ENCODE results near the gene HEATR5B. TPM values are rescaled to one million over a fixed set of nuclear protein-coding genes. Genes with fewer than 3 reads are reported as not detected.
"Not testable (repeated sequence)": the region's sequence is repeated elsewhere in the genome, so short reads cannot be mapped to it uniquely, and the experiment has no call there.

HEATR5B gene
- polyA plus RNA-seq, 1 of the 3 experiments (the other 2 are of a cell fraction), result 10.8 TPM

DNA sequence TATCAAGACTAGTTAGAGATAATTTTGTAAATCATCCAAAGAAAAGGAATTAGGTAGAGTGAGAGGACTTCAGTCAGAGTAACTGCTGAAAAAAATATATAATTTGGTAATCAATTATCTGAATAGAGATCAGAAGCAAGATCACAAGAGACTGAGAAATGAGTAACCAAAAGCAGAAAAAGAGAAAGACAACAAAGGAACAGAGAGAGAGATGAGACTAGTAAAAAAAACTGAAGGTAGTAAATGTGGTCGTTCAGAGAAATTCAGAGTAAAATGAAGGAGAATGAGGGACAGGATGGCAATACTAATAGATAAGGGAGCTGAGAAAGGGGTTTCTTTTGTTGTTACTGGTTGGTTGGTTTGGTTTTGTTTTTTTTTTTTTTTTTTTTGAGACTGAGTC is 134.3 kb downstream of the HEATR5B start:
- H4K20me1 ChIP-seq (ENCODE audit: insufficient read depth), result peaks cover 22% of the 10 kb centered on the region
- peaks cover 83% of the 10 kb centered on the region for H3K79me2 ChIP-seq (ENCODE audit: insufficient read depth)
- no peaks in the 10 kb centered on the region for H3K27me3 ChIP-seq (ENCODE audit: insufficient read depth)
- no peak overlapping the region for H3K4me2 ChIP-seq
- H3K9ac ChIP-seq, result no peak overlapping the region
- no peak overlapping the region for H3K4me3 ChIP-seq (ENCODE audit: low read depth in 2 of 2, low read length in 1 of 2)
- H3K9me3 ChIP-seq, result no peaks in the 10 kb centered on the region
- no peak overlapping the region for H2AFZ ChIP-seq (ENCODE audit: low read depth)
- no peak for DNase-seq
- H3K4me1 ChIP-seq (ENCODE audit: control insufficient read depth in 1 of 2, insufficient read depth in 2 of 2, low read depth in 1 of 2, low read length in 1 of 2), result peaks cover 0 to 2% of the 10 kb centered on the region in 2 experiments; a peak in 1 of 4 replicates
- POLR2A ChIA-PET, result no interaction called here
- peaks cover 17% of the 10 kb centered on the region for H3F3A ChIP-seq (replicated peaks; ENCODE audit: insufficient read depth)
- H3K27ac ChIP-seq (ENCODE audit: low read depth in 2 of 2, low read length in 1 of 2), result no peak overlapping the region
- TF ChIP-seq RAD21 (IDR thresholded peaks at IDR 0.05; ENCODE audit: low read length) (no peak), RFX5 (IDR thresholded peaks at IDR 0.05; ENCODE audit: low read length) (no peak), JUND (IDR thresholded peaks at IDR 0.05) (no peak), FOSL2 (IDR thresholded peaks at IDR 0.05; ENCODE audit: borderline replicate concordance, low read depth) (no peak), TCF12 (IDR thresholded peaks at IDR 0.05) (no peak), TEAD4 (IDR thresholded peaks at IDR 0.05; ENCODE audit: borderline replicate concordance, insufficient read depth) (no peak), YY1 (IDR thresholded peaks at IDR 0.05; ENCODE audit: low read depth) (no peak), RCOR1 (IDR thresholded peaks at IDR 0.05; ENCODE audit: low read length) (no peak), NRF1 (IDR thresholded peaks at IDR 0.05; ENCODE audit: low read depth, low read length) (no peak), POLR2AphosphoS5 (IDR thresholded peaks at IDR 0.05; ENCODE audit: low read depth, low read length) (no peak), MEF2A (IDR thresholded peaks at IDR 0.05; ENCODE audit: borderline replicate concordance, low read depth) (no peak)
- TF ChIP-seq, protein P1, sequence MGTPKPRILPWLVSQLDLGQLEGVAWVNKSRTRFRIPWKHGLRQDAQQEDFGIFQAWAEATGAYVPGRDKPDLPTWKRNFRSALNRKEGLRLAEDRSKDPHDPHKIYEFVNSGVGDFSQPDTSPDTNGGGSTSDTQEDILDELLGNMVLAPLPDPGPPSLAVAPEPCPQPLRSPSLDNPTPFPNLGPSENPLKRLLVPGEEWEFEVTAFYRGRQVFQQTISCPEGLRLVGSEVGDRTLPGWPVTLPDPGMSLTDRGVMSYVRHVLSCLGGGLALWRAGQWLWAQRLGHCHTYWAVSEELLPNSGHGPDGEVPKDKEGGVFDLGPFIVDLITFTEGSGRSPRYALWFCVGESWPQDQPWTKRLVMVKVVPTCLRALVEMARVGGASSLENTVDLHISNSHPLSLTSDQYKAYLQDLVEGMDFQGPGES (IDR thresholded peaks at IDR 0.05; ENCODE audit: low read depth, low read length), result no peak
- peaks cover 0 to 7% of the 10 kb centered on the region in 2 experiments for H3K36me3 ChIP-seq (replicated peaks in 1 of 2; ENCODE audit: control insufficient read depth in 1 of 2, insufficient read depth in 2 of 2, low read length in 1 of 2)
- CTCF ChIA-PET, result interaction anchor here (2.0 kb wide), 1 partner anchor 9 kb away, joined by 6 read pairs; no protein-coding TSS in a partner anchor
- 85% methylated on average over 1 of the region's 1 CpG for WGBS (ENCODE audit: low lambda C conversion rate)
- no peaks in the 10 kb centered on the region for H3K9me2 ChIP-seq

GRCh38 chr2:36945240-36945639 is 138.9 kb downstream of the HEATR5B start:
- H3K27me3 ChIP-seq (ENCODE audit: insufficient read depth); H3K9ac ChIP-seq; H3K9me2 ChIP-seq; H3K9me3 ChIP-seq; H3K4me2 ChIP-seq; H2AFZ ChIP-seq (ENCODE audit: low read depth); H3K36me3 ChIP-seq (replicated peaks in 1 of 2; ENCODE audit: control insufficient read depth in 1 of 2, insufficient read depth in 2 of 2, low read length in 1 of 2); DNase-seq; POLR2A ChIA-PET; H3K27ac ChIP-seq (ENCODE audit: low read depth in 2 of 2, low read length in 1 of 2); H4K20me1 ChIP-seq (ENCODE audit: insufficient read depth); H3K4me1 ChIP-seq (ENCODE audit: control insufficient read depth in 1 of 2, insufficient read depth in 2 of 2, low read depth in 1 of 2, low read length in 1 of 2); H3K4me3 ChIP-seq (ENCODE audit: low read depth in 2 of 2, low read length in 1 of 2); H3F3A ChIP-seq (replicated peaks; ENCODE audit: insufficient read depth): not testable (repeated sequence)
- peaks cover 76% of the 10 kb centered on the region for H3K79me2 ChIP-seq (ENCODE audit: insufficient read depth)
- 93% methylated on average over 10 of the region's 10 CpGs for WGBS (ENCODE audit: low lambda C conversion rate)
- CTCF ChIA-PET, result interaction anchor here (1.0 kb wide), 1 partner anchor 28 kb away, joined by 4 read pairs; no protein-coding TSS in a partner anchor

DNA sequence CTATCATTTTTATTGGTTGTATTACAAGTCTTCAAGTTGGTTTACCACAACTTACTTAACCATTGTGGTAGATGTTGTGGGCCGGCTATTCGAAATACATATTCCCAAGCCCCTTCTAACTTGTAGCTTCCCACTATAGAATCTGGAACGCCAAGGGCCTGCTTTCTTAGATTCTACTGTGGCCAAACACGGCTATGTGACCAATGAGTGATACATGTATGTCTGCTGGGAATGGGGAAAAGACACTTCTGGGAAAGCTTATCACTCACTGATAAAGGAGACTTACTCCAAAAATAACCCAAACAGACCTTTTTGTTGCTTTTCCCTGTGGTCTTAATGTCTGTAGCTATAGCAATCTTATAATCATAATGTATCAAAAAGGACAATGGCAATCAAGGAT is 142.3 kb downstream of the HEATR5B start:
- 97% methylated on average over 4 of the region's 4 CpGs for WGBS (ENCODE audit: low lambda C conversion rate)
- H3K36me3 ChIP-seq (replicated peaks in 1 of 2; ENCODE audit: control insufficient read depth in 1 of 2, insufficient read depth in 2 of 2, low read length in 1 of 2), result peaks cover 0 to 3% of the 10 kb centered on the region in 2 experiments
- peaks cover 10% of the 10 kb centered on the region for H3F3A ChIP-seq (replicated peaks; ENCODE audit: insufficient read depth)
- ChIA-PET POLR2A (no interaction called here), CTCF (interaction anchor here (0.9 to 2.3 kb wide), 2 partner anchors 9 to 10 kb away, joined by 5 to 6 read pairs; no protein-coding TSS in a partner anchor)
- H3K4me2 ChIP-seq, result no peak overlapping the region
- no peaks in the 10 kb centered on the region for H3K9me2 ChIP-seq
- peaks cover 69% of the 10 kb centered on the region for H3K79me2 ChIP-seq (ENCODE audit: insufficient read depth)
- no peak overlapping the region for H3K9ac ChIP-seq
- no peaks in the 10 kb centered on the region for H3K4me1 ChIP-seq (ENCODE audit: control insufficient read depth in 1 of 2, insufficient read depth in 2 of 2, low read depth in 1 of 2, low read length in 1 of 2)
- H3K27me3 ChIP-seq (ENCODE audit: insufficient read depth), result no peaks in the 10 kb centered on the region
- no peak overlapping the region for H3K4me3 ChIP-seq (ENCODE audit: low read depth in 2 of 2, low read length in 1 of 2)
- H4K20me1 ChIP-seq (ENCODE audit: insufficient read depth), result no peaks in the 10 kb centered on the region
- no peak for DNase-seq
- H2AFZ ChIP-seq (ENCODE audit: low read depth), result no peak overlapping the region
- no peak overlapping the region for H3K27ac ChIP-seq (ENCODE audit: low read depth in 2 of 2, low read length in 1 of 2)
- H3K9me3 ChIP-seq, result no peaks in the 10 kb centered on the region
- TF ChIP-seq ZBTB33 (IDR thresholded peaks at IDR 0.05; ENCODE audit: borderline replicate concordance, low read depth) (no peak), RCOR1 (IDR thresholded peaks at IDR 0.05; ENCODE audit: low read length) (no peak), CHD2 (IDR thresholded peaks at IDR 0.05; ENCODE audit: low read length, partially characterized antibody) (no peak), TAF1 (IDR thresholded peaks at IDR 0.05; ENCODE audit: borderline replicate concordance, low read depth, low read length) (no peak), MAX (IDR thresholded peaks at IDR 0.05; ENCODE audit: low read depth) (no peak), FOSL2 (IDR thresholded peaks at IDR 0.05; ENCODE audit: borderline replicate concordance, low read depth) (no peak)
- TF ChIP-seq, protein P2, sequence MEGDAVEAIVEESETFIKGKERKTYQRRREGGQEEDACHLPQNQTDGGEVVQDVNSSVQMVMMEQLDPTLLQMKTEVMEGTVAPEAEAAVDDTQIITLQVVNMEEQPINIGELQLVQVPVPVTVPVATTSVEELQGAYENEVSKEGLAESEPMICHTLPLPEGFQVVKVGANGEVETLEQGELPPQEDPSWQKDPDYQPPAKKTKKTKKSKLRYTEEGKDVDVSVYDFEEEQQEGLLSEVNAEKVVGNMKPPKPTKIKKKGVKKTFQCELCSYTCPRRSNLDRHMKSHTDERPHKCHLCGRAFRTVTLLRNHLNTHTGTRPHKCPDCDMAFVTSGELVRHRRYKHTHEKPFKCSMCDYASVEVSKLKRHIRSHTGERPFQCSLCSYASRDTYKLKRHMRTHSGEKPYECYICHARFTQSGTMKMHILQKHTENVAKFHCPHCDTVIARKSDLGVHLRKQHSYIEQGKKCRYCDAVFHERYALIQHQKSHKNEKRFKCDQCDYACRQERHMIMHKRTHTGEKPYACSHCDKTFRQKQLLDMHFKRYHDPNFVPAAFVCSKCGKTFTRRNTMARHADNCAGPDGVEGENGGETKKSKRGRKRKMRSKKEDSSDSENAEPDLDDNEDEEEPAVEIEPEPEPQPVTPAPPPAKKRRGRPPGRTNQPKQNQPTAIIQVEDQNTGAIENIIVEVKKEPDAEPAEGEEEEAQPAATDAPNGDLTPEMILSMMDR (IDR thresholded peaks at IDR 0.05), result no peak

All from SK-N-SH (cell line).